Neural progenitor cell (in vitro differentiated cells): Measurements from ENCODE around the gene GXYLT1.

ENCODE experiments used
- EZH2 ChIP-seq: fragments of 200-600 bp; sonication (generic); IDR thresholded peaks from 2 replicates; pipeline ENCODE4 v1.6.1; 2017; ENCODE audit warnings: antibody characterized with exemption, mild to moderate bottlenecking, moderate library complexity
- TF ChIP-seq, protein P1 (sequence below): fragments of 200-600 bp; sonication (generic); IDR thresholded peaks from 2 replicates; pipeline ENCODE4 v1.5.1; 2017; ENCODE audit warnings: antibody characterized with exemption, mild to moderate bottlenecking

DNA sequence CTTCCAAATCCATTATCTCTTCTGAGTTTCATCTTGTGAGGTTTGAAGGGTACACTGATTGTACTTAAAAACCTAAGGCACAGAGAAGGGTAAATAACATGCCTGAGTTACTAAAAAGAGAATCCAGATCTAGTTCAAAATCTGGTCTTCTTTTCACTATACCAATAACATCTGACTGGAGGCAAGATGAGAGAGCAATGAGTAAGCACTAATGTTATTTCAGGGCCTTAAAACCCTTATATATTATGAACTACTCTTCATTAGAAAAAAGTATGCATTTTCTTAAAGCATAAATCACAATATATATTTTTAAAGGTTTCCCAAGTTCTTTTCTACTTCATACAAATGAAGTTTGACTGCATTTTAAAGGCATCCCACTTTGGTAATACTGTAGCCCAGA lies 60.2 kb downstream of the GXYLT1 start:
- TF ChIP-seq, protein P1, sequence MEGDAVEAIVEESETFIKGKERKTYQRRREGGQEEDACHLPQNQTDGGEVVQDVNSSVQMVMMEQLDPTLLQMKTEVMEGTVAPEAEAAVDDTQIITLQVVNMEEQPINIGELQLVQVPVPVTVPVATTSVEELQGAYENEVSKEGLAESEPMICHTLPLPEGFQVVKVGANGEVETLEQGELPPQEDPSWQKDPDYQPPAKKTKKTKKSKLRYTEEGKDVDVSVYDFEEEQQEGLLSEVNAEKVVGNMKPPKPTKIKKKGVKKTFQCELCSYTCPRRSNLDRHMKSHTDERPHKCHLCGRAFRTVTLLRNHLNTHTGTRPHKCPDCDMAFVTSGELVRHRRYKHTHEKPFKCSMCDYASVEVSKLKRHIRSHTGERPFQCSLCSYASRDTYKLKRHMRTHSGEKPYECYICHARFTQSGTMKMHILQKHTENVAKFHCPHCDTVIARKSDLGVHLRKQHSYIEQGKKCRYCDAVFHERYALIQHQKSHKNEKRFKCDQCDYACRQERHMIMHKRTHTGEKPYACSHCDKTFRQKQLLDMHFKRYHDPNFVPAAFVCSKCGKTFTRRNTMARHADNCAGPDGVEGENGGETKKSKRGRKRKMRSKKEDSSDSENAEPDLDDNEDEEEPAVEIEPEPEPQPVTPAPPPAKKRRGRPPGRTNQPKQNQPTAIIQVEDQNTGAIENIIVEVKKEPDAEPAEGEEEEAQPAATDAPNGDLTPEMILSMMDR, result no peak
- no peak for TF ChIP-seq EZH2
